CD14-positive monocyte (primary cell): ENCODE data around the gene GALNTL6. TPM values are rescaled to one million over a fixed set of nuclear protein-coding genes. Genes with fewer than 3 reads are reported as not detected.

Experiments
- DNase-seq, 3 donors: peaks; one replicate each; pipeline ENCODE4 v3.0.0-alpha.2; 2011 to 2022
- H2AFZ ChIP-seq: 2 replicates; pipeline ENCODE4 v1.6.0; 2012; ENCODE audit warnings: mild to moderate bottlenecking, low read depth, low read length, inconsistent platforms; ENCODE audit not compliant: insufficient read depth, poor library complexity, severe bottlenecking
- H3K27ac ChIP-seq, 2 donors: 1 replicate in 1 of 2; 2 replicates in 1 of 2; pipeline ENCODE4 v1.5.1; 2012 to 2013; ENCODE audit warnings: low read length in 2 of 2, control low read depth in 1 of 2, inconsistent platforms in 1 of 2, low read depth in 1 of 2, mild to moderate bottlenecking in 1 of 2
- H3K27me3 ChIP-seq, 2 donors: one replicate each; pipeline versions ENCODE4 v1.6.0 to v1.6.1; 2011 to 2013; ENCODE audit warnings: low read length in 2 of 2; ENCODE audit not compliant: control insufficient read depth in 2 of 2, insufficient read depth in 2 of 2
- H3K36me3 ChIP-seq, 2 donors: replicated peaks in 1 of 2; 1 replicate in 1 of 2; 2 replicates in 1 of 2; pipeline versions ENCODE4 v1.5.1 to v1.6.1; 2012 to 2013; ENCODE audit warnings: low read length in 2 of 2, control low read depth in 1 of 2, inconsistent platforms in 1 of 2, mild to moderate bottlenecking in 1 of 2; ENCODE audit not compliant: insufficient read depth in 2 of 2, control insufficient read depth in 1 of 2
- H3K4me1 ChIP-seq, 2 donors: 1 replicate in 1 of 2; 2 replicates in 1 of 2; pipeline versions ENCODE4 v1.5.1 to v1.6.1; 2012 to 2013; ENCODE audit warnings: low read length in 2 of 2, control low read depth in 1 of 2, inconsistent platforms in 1 of 2, mild to moderate bottlenecking in 1 of 2, moderate library complexity in 1 of 2; ENCODE audit not compliant: insufficient read depth in 2 of 2, control insufficient read depth in 1 of 2
- H3K4me2 ChIP-seq: replicated peaks from 2 replicates; pipeline ENCODE3; 2012; ENCODE audit warnings: low read length, moderate library complexity, mild to moderate bottlenecking; ENCODE audit not compliant: poor library complexity, severe bottlenecking; ENCODE audit errors: extremely low read depth
- H3K4me3 ChIP-seq, 3 experiments: fragments of 200-600 bp in 1 of 3; sonication (generic) in 1 of 3; replicated peaks in 1 of 3; 1 replicate in 2 of 3; 2 replicates in 1 of 3; pipeline ENCODE4 v1.5.1; 2011 to 2013; ENCODE audit warnings: low read length in 3 of 3, mild to moderate bottlenecking in 3 of 3, control low read depth in 2 of 3, low read depth in 2 of 3, inconsistent platforms in 1 of 3, moderate library complexity in 1 of 3
- H3K79me2 ChIP-seq: 2 replicates; pipeline ENCODE4 v1.6.0; 2012; ENCODE audit warnings: mild to moderate bottlenecking, control low read depth, inconsistent platforms, low read length, moderate library complexity; ENCODE audit not compliant: insufficient read depth
- H3K9ac ChIP-seq: 2 replicates; pipeline ENCODE4 v1.6.0; 2017; ENCODE audit warnings: low read length, mild to moderate bottlenecking; ENCODE audit not compliant: insufficient read depth, poor library complexity, severe bottlenecking
- H3K9me3 ChIP-seq, 2 donors: replicated peaks in 1 of 2; 1 replicate in 1 of 2; 2 replicates in 1 of 2; pipeline versions ENCODE4 v1.5.1 to v1.6.1; 2012 to 2013; ENCODE audit warnings: low read length in 2 of 2, control low read depth in 1 of 2; ENCODE audit not compliant: control insufficient read depth in 1 of 2, insufficient read depth in 1 of 2
- H4K20me1 ChIP-seq: 2 replicates; pipeline ENCODE4 v1.6.0; 2012; ENCODE audit warnings: mild to moderate bottlenecking, low read length, control low read depth, moderate library complexity; ENCODE audit not compliant: insufficient read depth
- H3K27ac Mint-ChIP-seq, 7 donors: one replicate each; pipeline ENCODE4 v1.8.0; 2020; ENCODE audit warnings: mild to moderate bottlenecking in 7 of 7, mixed read lengths in 7 of 7, moderate library complexity in 6 of 7, inconsistent platforms in 2 of 7
- H3K27me3 Mint-ChIP-seq, 3 donors: one replicate each; pipeline ENCODE4 v1.8.0; 2021 to 2022; ENCODE audit warnings: low read depth in 3 of 3, mild to moderate bottlenecking in 3 of 3, mixed read lengths in 3 of 3, moderate library complexity in 3 of 3, inconsistent platforms in 1 of 3
- H3K36me3 Mint-ChIP-seq, 2 donors: one replicate each; pipeline ENCODE4 v1.8.0; 2020; ENCODE audit warnings: mixed read lengths in 2 of 2, inconsistent platforms in 1 of 2, mild to moderate bottlenecking in 1 of 2
- H3K4me1 Mint-ChIP-seq: one replicate; pipeline ENCODE4 v1.8.0; 2020; ENCODE audit warnings: mild to moderate bottlenecking, mixed read lengths
- H3K4me3 Mint-ChIP-seq, 2 donors: one replicate each; pipeline ENCODE4 v1.8.0; 2020; ENCODE audit warnings: mild to moderate bottlenecking in 2 of 2, mixed read lengths in 2 of 2, moderate library complexity in 1 of 2
- H3K9me3 Mint-ChIP-seq, 7 donors: one replicate each; pipeline ENCODE4 v1.8.0; 2020 to 2022; ENCODE audit warnings: mixed read lengths in 7 of 7, mild to moderate bottlenecking in 6 of 7, moderate library complexity in 6 of 7, inconsistent platforms in 2 of 7
- WGBS: methylation state at CpG from one replicate; pipeline ENCODE4 v1.1.5; 2013; ENCODE audit warnings: missing lambda C conversion rate; ENCODE audit not compliant: insufficient coverage; 5-methylcytosine and 5-hydroxymethylcytosine counted together
- intact Hi-C, 2 donors: fragments of 100-400 bp; cut with micrococcal nuclease; formaldehyde crosslinking; loops; one replicate each; pipeline versions ENCODE4 v1.15.0 to v1.15.1; 2023
- polyA plus RNA-seq, 3 donors: library from polyadenylated mRNA; depleted of rRNA in 1 of 3; unstranded in 2 of 3; stranded (reverse) in 1 of 3; fragments of 300-500 nt in 2 of 3; fragments of >200 nt in 1 of 3; fragmentation: Illumina TruSeq in 2 of 3; gene quantifications; 1 replicate in 2 of 3; 2 replicates in 1 of 3; pipeline ENCODE4 v1.2.3, GENCODE V29; 2012 to 2021
- TF ChIP-seq, protein P1 (sequence below): fragments of 200-600 bp; IDR thresholded peaks from one replicate; pipeline ENCODE4 v1.8.0; 2022; ENCODE audit warnings: antibody characterized with exemption, mild to moderate bottlenecking

The GALNTL6 gene
- polyA plus RNA-seq, 3 donors, result 0.05 TPM; not detected in 2

DNA sequence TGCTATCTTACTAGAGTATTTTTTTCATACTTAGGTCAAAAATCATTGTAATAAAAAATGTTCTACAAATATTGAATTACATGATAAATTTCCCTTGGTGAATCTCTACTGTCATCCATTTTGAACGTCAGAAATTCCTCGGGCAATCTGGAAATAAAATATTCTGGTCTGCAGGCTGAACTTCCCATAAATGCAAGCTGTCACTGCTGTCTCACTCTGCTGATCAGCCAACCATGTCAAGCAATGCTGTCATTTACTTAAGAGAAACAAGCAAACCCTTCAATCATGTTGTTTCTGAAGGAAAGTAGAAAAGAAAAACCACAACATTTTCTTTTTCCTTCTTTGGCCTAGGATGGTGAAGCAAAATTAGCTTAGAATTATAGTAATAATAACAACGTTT lies 841.3 kb downstream of the GALNTL6 start:
- Histone ChIP-seq H4K20me1 (no peaks in the 10 kb centered on the region), H3K79me2 (no peaks in the 10 kb centered on the region), H3K4me3 (no peak overlapping the region), H3K4me1 (no peaks in the 10 kb centered on the region), H3K4me2 (no peak overlapping the region), H3K36me3 (no peaks in the 10 kb centered on the region), H2AFZ (no peak overlapping the region), H3K9ac (no peak overlapping the region), H3K27me3 (no peaks in the 10 kb centered on the region), H3K9me3 (no peaks in the 10 kb centered on the region), H3K27ac (no peak overlapping the region)
- no peak overlapping the region for H3K4me3 Mint-ChIP-seq
- intact Hi-C loops, result no loop called here
- no peak overlapping the region for H3K27ac Mint-ChIP-seq
- DNase-seq, result no peak
- H3K27me3 Mint-ChIP-seq, result no peaks in the 10 kb centered on the region
- no peaks in the 10 kb centered on the region for H3K4me1 Mint-ChIP-seq
- peaks cover 0 to 9% (median 0%) of the 10 kb centered on the region in 7 donors for H3K9me3 Mint-ChIP-seq
- TF ChIP-seq, protein P1, sequence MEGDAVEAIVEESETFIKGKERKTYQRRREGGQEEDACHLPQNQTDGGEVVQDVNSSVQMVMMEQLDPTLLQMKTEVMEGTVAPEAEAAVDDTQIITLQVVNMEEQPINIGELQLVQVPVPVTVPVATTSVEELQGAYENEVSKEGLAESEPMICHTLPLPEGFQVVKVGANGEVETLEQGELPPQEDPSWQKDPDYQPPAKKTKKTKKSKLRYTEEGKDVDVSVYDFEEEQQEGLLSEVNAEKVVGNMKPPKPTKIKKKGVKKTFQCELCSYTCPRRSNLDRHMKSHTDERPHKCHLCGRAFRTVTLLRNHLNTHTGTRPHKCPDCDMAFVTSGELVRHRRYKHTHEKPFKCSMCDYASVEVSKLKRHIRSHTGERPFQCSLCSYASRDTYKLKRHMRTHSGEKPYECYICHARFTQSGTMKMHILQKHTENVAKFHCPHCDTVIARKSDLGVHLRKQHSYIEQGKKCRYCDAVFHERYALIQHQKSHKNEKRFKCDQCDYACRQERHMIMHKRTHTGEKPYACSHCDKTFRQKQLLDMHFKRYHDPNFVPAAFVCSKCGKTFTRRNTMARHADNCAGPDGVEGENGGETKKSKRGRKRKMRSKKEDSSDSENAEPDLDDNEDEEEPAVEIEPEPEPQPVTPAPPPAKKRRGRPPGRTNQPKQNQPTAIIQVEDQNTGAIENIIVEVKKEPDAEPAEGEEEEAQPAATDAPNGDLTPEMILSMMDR, result no peak
- WGBS, result 94% methylated on average over 2 of the region's 3 CpGs
- no peaks in the 10 kb centered on the region for H3K36me3 Mint-ChIP-seq

DNA sequence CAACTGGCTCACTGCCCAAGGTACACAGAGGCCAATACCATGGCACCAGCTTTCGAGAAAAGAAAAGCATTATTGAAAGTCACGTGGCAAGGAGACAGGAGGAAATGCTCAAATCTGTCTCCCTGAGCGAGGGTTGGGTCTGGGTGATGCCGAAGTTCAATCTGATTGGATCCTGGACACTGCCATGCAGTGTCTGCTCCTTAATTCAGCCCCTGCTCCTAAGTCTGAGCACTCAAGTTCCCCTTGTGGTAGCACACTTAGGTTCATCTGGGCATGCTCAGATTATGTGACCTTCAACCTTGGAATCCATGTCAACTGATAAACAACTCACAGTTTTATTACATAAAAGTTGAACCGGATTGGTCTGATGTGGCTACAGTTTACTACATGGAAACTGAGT lies 842.9 kb downstream of the GALNTL6 start:
- Histone ChIP-seq H3K27me3 (no peaks in the 10 kb centered on the region), H3K79me2 (no peaks in the 10 kb centered on the region), H3K4me1 (no peaks in the 10 kb centered on the region), H3K9me3 (no peaks in the 10 kb centered on the region), H3K4me2 (no peak overlapping the region), H2AFZ (no peak overlapping the region), H3K36me3 (no peaks in the 10 kb centered on the region), H3K9ac (no peak overlapping the region), H4K20me1 (no peaks in the 10 kb centered on the region), H3K4me3 (no peak overlapping the region), H3K27ac (no peak overlapping the region)
- WGBS, result 94% methylated on average over 4 of the region's 5 CpGs
- H3K27me3 Mint-ChIP-seq, result peaks cover 0 to 1% (median 0%) of the 10 kb centered on the region in 3 donors
- TF ChIP-seq, protein P1, result no peak
- no peak for DNase-seq
- no peaks in the 10 kb centered on the region for H3K36me3 Mint-ChIP-seq
- H3K4me1 Mint-ChIP-seq, result no peaks in the 10 kb centered on the region
- intact Hi-C loops, result no loop called here
- no peak overlapping the region for H3K27ac Mint-ChIP-seq
- peaks cover 0 to 9% (median 0%) of the 10 kb centered on the region in 7 donors for H3K9me3 Mint-ChIP-seq
- H3K4me3 Mint-ChIP-seq, result no peak overlapping the region
